GM18511 (cell line): ENCODE data around the gene RNASE7.
"Not testable (repeated sequence)": the region's sequence is repeated elsewhere in the genome, so short reads cannot be mapped to it uniquely, and the experiment has no call there.

Experiments used
- ATAC-seq: cut with Tn5 transposase; IDR thresholded peaks from one replicate; pipeline ENCODE4 v1.9.1; 2021; ENCODE audit warnings: mild to moderate bottlenecking, moderate library complexity; ENCODE audit not compliant: unreplicated experiment

The RNASE7 gene

GRCh38 chr14:21041676-21042433, at the start of gene RNASE7:
TSS of gene RNASE7 (plus strand) at chr14:21042362. CDS start at chr14:21042993, 631 bp downstream.
- ATAC-seq, result no peak

GRCh38 chr14:20996521-20996920, 45.6 kb upstream of the RNASE7 start:
- no peak for ATAC-seq

- ATAC-seq, result no peak
Measured at GRCh38 chr14:20997115-20997514, 45.0 kb upstream of the RNASE7 start.

- ATAC-seq, result no peak
Measured at GRCh38 chr14:20997564-20997963, 44.6 kb upstream of the RNASE7 start.

GRCh38 chr14:20998139-20998538, 44.0 kb upstream of the RNASE7 start:
- no peak for ATAC-seq

GRCh38 chr14:20998674-20999366, 43.3 kb upstream of the RNASE7 start, which contains the start of gene SLC39A2:
TSS of gene SLC39A2 (plus strand) at chr14:20999293. CDS start at chr14:20999447, 154 bp downstream.
- no peak for ATAC-seq

GRCh38 chr14:20999591-20999990, 42.6 kb upstream of the RNASE7 start:
- no peak for ATAC-seq

GRCh38 chr14:21001218-21001617, 40.9 kb upstream of the RNASE7 start:
- ATAC-seq, result no peak

GRCh38 chr14:21003788-21004346, 38.3 kb upstream of the RNASE7 start:
- ATAC-seq, result no peak

- ATAC-seq, result not testable (repeated sequence)
Measured at GRCh38 chr14:21009721-21010120, 32.4 kb upstream of the RNASE7 start.

- ATAC-seq, result no peak
Measured at GRCh38 chr14:21011136-21011535, 31.0 kb upstream of the RNASE7 start.

- ATAC-seq, result no peak
Measured at GRCh38 chr14:21014761-21015190, 27.4 kb upstream of the RNASE7 start.

GRCh38 chr14:21015312-21015711, 26.9 kb upstream of the RNASE7 start:
- no peak for ATAC-seq

- no peak for ATAC-seq
Measured at GRCh38 chr14:21016413-21017190, 25.6 kb upstream of the RNASE7 start.

- ATAC-seq, result no peak
Measured at GRCh38 chr14:21017528-21018245, 24.5 kb upstream of the RNASE7 start.

- no peak for ATAC-seq
Measured at GRCh38 chr14:21018286-21018685, 23.9 kb upstream of the RNASE7 start.

GRCh38 chr14:21018781-21019180, 23.4 kb upstream of the RNASE7 start:
- no peak for ATAC-seq

- ATAC-seq, result no peak
Measured at GRCh38 chr14:21019366-21019765, 22.8 kb upstream of the RNASE7 start.

GRCh38 chr14:21020977-21021545, 21.1 kb upstream of the RNASE7 start:
- no peak for ATAC-seq

- no peak for ATAC-seq
Measured at GRCh38 chr14:21022686-21023085, 19.5 kb upstream of the RNASE7 start.
